Astrocyte of the cerebellum (primary cell): ENCODE data around the gene VWC2L.

ENCODE experiments used
- DNase-seq: peaks from one replicate; pipeline ENCODE4 v3.0.0-alpha.2; 2011; ENCODE audit warnings: low read depth
- H3K4me3 ChIP-seq: 2 replicates; pipeline ENCODE4 v1.5.1; 2011; ENCODE audit warnings: mild to moderate bottlenecking, low read depth, low read length, moderate library complexity
- in situ Hi-C: cut with HindIII; loops from 2 replicates; pipeline ENCODE4 v1.10.0; 2017; ENCODE audit warnings: low sequenced_read_pairs
- TF ChIP-seq, protein P1 (sequence below): IDR thresholded peaks from 2 replicates; pipeline ENCODE4 v1.5.1; 2012; ENCODE audit warnings: low read length, low read depth, moderate library complexity, mild to moderate bottlenecking; ENCODE audit errors: missing control alignments

VWC2L gene

DNA sequence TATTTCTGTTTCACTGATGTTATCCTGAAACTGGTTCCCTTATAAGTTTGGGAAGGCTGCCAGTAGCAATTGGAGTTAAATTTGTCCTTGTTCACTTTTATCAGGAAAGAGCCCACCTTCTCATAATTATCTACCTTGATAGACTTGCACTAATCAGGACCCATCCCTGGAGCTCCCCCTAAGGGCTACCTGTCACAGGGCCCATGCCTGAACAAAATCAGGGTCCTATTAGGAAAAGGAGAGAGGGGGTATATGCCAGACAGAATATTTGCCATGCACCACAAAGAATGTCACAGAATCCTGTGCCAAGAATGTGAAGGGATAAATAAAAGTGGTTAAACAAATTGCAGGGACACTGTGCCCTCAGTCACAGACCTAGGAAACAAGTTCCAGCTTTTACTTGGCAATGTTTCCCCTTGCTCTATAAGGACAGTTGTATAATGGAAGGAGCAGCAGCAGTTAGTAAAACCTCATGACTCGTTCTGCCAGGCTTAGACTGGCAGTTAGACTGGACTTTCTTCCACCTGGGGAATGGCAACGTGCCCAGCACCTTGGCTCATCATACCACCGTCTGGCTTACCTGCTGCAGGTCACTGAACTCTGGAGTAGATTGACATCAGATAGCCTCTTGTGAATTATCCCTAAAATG, 32.3 kb upstream of the VWC2L start:
- no peak for DNase-seq
- in situ Hi-C loops, result no loop called here
- H3K4me3 ChIP-seq, result no peak overlapping the region
- TF ChIP-seq, protein P1, sequence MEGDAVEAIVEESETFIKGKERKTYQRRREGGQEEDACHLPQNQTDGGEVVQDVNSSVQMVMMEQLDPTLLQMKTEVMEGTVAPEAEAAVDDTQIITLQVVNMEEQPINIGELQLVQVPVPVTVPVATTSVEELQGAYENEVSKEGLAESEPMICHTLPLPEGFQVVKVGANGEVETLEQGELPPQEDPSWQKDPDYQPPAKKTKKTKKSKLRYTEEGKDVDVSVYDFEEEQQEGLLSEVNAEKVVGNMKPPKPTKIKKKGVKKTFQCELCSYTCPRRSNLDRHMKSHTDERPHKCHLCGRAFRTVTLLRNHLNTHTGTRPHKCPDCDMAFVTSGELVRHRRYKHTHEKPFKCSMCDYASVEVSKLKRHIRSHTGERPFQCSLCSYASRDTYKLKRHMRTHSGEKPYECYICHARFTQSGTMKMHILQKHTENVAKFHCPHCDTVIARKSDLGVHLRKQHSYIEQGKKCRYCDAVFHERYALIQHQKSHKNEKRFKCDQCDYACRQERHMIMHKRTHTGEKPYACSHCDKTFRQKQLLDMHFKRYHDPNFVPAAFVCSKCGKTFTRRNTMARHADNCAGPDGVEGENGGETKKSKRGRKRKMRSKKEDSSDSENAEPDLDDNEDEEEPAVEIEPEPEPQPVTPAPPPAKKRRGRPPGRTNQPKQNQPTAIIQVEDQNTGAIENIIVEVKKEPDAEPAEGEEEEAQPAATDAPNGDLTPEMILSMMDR, result no peak

DNA sequence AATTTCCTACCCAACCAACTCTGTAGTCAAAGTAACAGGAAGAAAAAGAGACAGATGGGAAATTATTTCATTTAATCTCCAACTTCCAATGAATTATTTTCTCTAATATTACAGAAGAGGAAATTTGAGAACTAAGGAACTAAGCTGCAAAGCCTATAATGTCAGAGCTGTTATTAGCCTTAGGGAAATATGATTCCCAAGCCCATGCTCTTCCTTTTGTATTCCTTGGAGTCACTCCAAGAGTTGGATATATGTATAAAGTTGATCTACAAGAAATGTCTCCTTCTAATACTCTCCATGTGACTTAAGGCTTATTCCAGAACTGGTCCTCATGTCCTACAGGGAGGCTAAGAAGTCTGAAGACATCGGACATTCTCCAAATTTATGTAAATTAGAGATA, 31.6 kb upstream of the VWC2L start:
- in situ Hi-C loops, result no loop called here
- TF ChIP-seq, protein P1, result no peak
- H3K4me3 ChIP-seq, result no peak overlapping the region
- no peak for DNase-seq

DNA sequence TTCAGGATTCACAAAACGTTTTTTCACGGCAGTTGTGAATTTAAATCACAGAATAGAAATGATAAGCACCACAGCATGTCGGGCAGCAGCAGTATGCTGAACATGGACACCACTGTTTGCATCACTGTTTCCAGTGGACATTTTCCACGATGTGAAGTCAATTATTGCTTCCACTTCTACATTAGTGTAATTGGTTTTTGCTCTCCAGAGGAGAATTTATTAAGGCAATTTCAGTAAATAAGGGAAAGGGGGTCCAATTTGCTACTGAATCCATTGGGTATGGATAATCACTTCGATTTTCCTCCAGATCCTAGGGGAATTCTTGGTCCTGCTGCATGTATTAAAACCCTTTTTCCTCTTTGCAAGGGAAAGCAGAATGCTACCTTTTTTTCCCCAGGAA, 30.2 kb upstream of the VWC2L start:
- no peak for DNase-seq
- in situ Hi-C loops, result no loop called here
- H3K4me3 ChIP-seq, result no peak overlapping the region
- TF ChIP-seq, protein P1, result no peak

DNA sequence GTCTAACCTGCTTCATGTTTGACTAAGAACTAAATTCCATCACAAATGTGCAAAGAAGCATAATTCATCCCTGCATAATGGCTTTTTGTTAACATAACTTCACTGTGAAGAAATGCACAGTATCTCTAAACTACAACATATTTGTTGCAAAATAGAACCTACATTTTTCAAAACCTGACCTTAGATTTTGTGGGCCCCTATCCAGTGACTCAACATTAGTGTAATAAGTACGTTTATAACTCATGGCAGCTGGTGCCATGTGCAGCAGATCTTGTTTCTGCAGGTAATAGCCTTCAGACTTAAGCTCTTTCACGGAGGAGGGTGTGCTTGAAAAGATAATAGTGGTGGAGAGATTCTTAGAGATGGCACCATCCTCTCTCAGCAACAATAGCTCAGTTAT, 28.6 kb upstream of the VWC2L start:
- no peak overlapping the region for H3K4me3 ChIP-seq
- in situ Hi-C loops, result no loop called here
- no peak for DNase-seq
- TF ChIP-seq, protein P1, result no peak

DNA sequence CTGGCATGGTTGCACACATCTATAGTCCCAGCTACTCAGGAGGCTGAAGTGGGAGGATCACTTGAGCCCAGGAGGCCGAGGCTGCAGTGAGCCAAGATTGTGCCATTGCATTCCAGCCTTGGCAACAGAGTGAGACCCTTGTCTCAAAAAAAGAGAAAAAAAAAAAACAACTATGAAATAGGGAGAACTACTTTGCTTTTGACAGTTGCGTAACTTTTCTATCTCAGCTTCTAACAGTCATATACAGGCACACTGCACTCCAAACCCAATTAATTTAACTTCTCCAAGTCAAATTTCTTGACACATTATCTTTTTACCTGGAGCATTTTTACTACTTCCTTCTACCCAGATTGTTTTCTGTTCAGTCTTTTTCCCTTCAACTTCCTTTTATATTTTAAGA, 24.1 kb upstream of the VWC2L start:
- TF ChIP-seq, protein P1, result no peak
- H3K4me3 ChIP-seq, result no peak overlapping the region
- DNase-seq, result no peak
- in situ Hi-C loops, result no loop called here

DNA sequence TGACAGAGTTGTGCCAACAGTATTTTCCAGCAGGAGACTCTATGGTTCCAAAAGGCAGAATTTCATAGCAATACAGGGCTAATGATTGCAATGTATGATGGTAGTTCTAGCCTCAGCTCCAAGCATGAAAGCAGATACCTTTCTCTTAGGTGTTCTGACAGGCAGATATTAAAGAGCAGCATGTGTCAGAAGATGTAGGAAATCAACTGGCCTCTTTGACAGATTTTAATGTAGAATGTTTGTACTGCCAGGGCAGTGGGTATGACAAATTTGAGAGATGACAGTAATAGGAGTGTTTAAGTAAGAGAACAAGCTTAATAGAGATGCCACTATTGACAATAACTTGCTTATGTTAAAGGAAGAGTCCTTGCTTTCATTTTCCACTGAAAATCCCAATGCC, 21.5 kb upstream of the VWC2L start:
- TF ChIP-seq, protein P1, result no peak
- in situ Hi-C loops, result no loop called here
- DNase-seq, result no peak
- H3K4me3 ChIP-seq, result no peak overlapping the region
